Measurements from ENCODE around the gene LMOD1.

DNA sequence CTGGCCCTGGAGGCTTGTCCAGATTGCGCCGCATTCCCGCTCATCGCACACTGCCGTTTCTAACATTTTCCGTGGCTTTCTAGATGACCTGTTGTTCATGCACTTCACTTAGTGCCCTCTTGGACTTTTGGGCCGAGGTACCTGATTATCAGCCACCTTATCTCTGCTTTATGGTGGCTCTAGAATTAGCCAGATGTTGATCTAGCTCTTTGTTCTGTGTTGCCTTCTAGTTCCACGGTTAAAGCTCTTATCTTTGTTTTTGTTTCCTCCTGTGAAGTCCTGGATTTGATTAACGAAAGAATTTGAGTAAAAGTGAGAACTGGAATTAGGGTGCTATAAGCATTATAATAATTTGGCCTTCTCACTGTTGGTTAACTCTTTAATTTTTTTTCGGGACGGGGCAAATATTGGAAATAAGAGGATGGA, 37.0 kb upstream of the LMOD1 start:
- TF ChIP-seq, protein P1, sequence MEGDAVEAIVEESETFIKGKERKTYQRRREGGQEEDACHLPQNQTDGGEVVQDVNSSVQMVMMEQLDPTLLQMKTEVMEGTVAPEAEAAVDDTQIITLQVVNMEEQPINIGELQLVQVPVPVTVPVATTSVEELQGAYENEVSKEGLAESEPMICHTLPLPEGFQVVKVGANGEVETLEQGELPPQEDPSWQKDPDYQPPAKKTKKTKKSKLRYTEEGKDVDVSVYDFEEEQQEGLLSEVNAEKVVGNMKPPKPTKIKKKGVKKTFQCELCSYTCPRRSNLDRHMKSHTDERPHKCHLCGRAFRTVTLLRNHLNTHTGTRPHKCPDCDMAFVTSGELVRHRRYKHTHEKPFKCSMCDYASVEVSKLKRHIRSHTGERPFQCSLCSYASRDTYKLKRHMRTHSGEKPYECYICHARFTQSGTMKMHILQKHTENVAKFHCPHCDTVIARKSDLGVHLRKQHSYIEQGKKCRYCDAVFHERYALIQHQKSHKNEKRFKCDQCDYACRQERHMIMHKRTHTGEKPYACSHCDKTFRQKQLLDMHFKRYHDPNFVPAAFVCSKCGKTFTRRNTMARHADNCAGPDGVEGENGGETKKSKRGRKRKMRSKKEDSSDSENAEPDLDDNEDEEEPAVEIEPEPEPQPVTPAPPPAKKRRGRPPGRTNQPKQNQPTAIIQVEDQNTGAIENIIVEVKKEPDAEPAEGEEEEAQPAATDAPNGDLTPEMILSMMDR (conservative IDR thresholded peaks at IDR 0.05; ENCODE audit: low read depth, low read length), result no peak
- no peak for TF ChIP-seq EZH2 (IDR thresholded peaks at IDR 0.05; ENCODE audit: borderline replicate concordance, low read depth, low read length, poor library complexity, severe bottlenecking)
